GM23338 (cell line): ENCODE measurements around the gene RBBP8.

ENCODE experiments used
- EZH2 ChIP-seq: fragments of 200-600 bp; sonication (generic); IDR thresholded peaks from one replicate; pipeline ENCODE4 v1.8.0; 2017; ENCODE audit warnings: antibody characterized with exemption, mild to moderate bottlenecking, low read depth; ENCODE audit not compliant: unreplicated experiment
- POLR2AphosphoS5 ChIP-seq: IDR thresholded peaks from 2 replicates; pipeline ENCODE4 v1.6.1; 2016; ENCODE audit warnings: antibody characterized with exemption, low read depth
- TF ChIP-seq, protein P1 (sequence below), 2 experiments: fragments of 200-600 bp in 1 of 2; sonication (generic) in 1 of 2; conservative IDR thresholded peaks; 2 replicates each; pipeline versions ENCODE4 v1.5.1 to v1.6.1; 2016 to 2017; ENCODE audit warnings: antibody characterized with exemption in 2 of 2, low read depth in 2 of 2, mild to moderate bottlenecking in 2 of 2, moderate library complexity in 1 of 2

DNA sequence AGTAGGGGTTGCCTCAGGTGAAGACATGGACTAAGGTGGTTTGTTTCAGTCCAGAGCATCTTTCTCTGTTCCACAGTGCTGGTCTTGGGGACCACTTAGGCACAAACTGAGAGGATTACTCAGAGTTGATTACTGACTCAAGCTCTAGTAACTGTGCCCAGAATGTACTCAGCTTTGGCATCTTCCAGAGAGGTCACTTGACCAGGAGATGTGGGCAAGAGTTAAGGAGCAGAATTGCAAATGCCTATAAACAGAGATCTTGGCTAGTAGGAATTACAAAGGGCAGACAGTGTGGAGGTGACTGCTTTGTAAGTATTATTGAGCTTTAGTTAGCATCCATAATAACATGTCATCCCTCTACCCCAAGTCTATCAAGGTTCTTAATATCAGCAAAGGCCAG is 109.0 kb downstream of the RBBP8 start:
- TF ChIP-seq, protein P1, sequence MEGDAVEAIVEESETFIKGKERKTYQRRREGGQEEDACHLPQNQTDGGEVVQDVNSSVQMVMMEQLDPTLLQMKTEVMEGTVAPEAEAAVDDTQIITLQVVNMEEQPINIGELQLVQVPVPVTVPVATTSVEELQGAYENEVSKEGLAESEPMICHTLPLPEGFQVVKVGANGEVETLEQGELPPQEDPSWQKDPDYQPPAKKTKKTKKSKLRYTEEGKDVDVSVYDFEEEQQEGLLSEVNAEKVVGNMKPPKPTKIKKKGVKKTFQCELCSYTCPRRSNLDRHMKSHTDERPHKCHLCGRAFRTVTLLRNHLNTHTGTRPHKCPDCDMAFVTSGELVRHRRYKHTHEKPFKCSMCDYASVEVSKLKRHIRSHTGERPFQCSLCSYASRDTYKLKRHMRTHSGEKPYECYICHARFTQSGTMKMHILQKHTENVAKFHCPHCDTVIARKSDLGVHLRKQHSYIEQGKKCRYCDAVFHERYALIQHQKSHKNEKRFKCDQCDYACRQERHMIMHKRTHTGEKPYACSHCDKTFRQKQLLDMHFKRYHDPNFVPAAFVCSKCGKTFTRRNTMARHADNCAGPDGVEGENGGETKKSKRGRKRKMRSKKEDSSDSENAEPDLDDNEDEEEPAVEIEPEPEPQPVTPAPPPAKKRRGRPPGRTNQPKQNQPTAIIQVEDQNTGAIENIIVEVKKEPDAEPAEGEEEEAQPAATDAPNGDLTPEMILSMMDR (conservative IDR thresholded peaks at IDR 0.05; ENCODE audit: low read depth in 2 of 2): no peak
- TF ChIP-seq POLR2AphosphoS5 (no peak), EZH2 (no peak)
